NCI-H2081 treated with DMSO at 0.1 percent for 48 hours (cell line): Measurements from ENCODE around the gene BEND3.
"Not testable (repeated sequence)": the region's sequence is repeated elsewhere in the genome, so short reads cannot be mapped to it uniquely, and the experiment has no call there.

ENCODE experiments used
- DNase-seq: peaks from one replicate; lab custom pipeline; 2025; lab: John Stamatoyannopoulos, UW

Gene BEND3

GRCh38 chr6:107030151-107030550 is 85.2 kb downstream of the BEND3 start:
- no peak for DNase-seq

GRCh38 chr6:107026965-107027364 is 88.3 kb downstream of the BEND3 start:
- DNase-seq, result no peak

DNA sequence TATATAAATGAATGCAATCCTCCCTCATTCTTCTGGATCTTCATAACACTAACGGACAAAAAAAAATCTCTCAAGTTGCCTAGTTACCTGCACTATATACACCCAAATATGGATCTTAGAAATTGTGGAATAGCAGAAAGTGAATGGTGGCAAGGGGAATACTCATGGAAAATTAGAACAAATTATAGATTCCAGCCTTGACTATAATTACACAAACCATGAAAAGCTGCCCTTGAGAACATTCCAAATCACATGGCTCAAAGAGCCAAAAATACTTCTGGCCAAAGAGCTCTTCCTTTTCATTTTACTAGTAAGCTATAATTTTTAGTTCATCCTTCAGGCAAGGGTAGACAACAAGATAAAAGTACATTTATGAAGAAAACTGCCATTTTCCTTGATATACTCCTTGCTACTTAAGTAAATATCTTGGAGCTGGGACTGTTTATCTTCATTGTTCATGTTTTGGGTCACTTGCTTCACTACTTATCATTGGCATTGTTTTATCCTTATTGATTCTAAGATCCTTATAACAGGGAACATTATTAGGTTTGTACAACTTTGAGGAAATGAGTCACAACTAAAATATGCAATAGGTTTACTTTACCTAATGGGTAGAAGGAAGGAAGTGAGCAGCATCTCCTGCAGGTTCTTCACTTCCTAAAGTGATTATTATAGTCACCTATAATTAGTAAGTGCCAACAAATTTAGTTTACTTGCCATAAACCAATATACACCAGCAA is 93.7 kb downstream of the BEND3 start:
- DNase-seq, result no peak

- DNase-seq, result no peak
Observed at GRCh38 chr6:107020239-107020638, 95.1 kb downstream of the BEND3 start.

- not testable (repeated sequence) for DNase-seq
Observed at GRCh38 chr6:107019628-107020027, 95.7 kb downstream of the BEND3 start.

GRCh38 chr6:107019047-107019446 is 96.3 kb downstream of the BEND3 start:
- DNase-seq, result no peak
